HG03159 (cell line): Measurements from ENCODE around the gene ABCD2.
"Not testable (repeated sequence)": the region's sequence is repeated elsewhere in the genome, so short reads cannot be mapped to it uniquely, and the experiment has no call there.

Source experiments
- ATAC-seq: cut with Tn5 transposase; IDR thresholded peaks from one replicate; pipeline ENCODE4 v1.9.1; 2021; ENCODE audit warnings: mild to moderate bottlenecking, moderate library complexity; ENCODE audit not compliant: unreplicated experiment

ABCD2 gene

DNA sequence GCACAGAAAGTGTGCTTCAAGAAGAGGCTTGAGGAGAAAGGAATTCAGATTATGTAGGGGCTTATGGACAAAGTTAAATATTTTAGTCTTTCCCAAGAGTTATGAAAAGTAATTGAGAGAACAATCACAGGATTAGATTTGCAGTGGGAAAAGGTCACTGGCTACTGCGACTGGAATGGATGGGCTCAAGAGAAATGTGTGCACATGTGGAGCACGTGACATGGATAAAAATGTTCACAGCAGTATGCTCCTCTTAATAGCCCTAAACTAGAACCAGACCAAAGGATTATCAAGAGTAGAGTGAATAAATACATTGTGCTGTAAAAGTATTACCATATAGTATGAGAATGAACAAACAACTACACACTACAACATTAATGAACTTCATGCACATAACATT, 78.1 kb downstream of the ABCD2 start:
- no peak for ATAC-seq

DNA sequence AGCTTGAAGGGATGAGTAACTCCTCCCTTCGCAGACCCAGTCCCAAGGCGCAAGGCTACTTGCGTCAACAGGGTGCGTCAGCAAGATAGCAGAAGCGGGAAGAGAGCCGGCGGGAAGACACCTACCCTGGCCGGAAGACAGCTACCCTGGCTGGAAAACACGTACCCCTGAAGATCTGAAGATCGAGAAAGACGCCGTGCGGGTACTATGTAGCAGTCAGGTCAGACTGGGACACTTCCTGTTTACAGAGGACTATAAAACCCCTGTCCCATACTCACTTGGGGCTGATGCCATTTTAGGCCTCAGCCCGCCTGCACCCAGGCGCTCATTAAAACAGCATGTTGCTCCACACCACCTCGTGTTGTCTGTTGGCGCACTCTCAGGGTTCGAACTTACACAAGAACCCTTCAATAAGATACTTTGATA, 80.9 kb downstream of the ABCD2 start:
- ATAC-seq: no peak

DNA sequence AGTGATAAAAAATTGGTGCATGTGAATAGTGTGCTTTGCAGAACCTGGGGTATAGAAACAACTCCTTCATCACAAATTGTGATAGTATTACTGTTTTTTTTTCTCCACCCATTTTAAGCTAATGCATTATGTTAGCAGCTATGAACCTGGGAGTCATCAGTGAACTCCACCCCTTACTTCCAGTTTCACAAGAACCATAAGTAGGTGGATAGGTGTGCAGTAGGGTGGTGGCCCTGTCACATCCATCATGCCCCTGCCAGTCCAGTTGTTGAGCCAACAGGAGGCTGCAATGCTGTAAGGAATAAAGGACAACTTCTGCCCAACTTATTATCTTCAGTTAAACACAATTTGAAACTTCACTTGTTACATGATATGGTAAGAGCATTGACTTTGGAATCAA, 85.7 kb downstream of the ABCD2 start:
- ATAC-seq: no peak

DNA sequence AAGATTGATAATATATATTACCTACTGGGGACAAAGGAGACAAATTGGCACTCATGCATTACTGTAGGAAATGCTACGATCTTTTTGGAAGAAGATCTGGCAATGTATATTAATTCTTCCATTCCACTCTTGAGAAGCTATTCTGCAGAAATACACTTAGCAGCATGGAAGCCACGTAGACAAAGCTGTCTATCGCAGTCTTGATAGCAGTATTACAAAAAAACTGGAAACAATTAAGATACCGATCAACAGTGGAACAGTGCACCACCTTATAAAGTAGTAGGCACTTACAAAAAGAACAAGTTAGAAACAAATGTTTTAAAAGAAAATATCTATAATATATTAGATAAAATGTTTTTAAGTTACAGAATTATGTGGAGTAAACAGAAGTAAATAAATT, 87.2 kb downstream of the ABCD2 start:
- no peak for ATAC-seq

DNA sequence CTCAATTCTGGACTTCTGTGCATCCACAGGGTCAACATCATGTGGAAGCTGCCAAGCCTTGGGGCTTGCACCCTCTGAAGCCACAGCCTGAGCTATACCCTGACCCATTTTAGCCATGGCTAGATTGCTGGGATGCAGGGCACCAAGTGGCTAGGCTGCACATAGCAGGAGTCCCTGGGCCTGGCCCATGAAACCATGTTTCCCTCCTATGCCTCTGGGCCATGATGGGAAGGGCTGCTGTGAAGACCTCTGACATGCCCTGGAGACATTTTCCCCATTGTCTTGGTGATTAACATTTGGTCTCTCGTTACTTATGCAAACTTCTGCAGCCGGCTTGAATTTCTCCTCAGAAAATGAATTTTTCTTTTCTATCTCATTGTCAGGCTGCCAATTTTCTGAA, 92.6 kb downstream of the ABCD2 start:
- ATAC-seq: no peak

DNA sequence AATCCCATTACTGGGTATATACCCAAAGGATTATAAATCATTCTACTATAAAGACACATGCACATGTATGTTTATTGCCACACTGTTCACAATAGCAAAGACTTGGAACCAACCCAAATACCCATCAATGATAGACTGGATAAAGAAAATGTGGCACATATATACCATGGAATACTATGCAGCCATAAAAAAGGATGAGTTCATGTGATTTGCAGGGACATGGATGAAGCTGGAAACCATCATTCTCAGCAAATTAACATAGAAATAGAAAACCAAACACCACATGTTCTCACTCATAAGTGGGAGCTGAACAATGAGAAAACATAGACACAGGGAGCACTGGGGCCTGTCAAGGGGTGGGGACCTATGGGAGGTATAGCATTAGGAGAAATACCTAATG, 97.4 kb downstream of the ABCD2 start:
- ATAC-seq: not testable (repeated sequence)

DNA sequence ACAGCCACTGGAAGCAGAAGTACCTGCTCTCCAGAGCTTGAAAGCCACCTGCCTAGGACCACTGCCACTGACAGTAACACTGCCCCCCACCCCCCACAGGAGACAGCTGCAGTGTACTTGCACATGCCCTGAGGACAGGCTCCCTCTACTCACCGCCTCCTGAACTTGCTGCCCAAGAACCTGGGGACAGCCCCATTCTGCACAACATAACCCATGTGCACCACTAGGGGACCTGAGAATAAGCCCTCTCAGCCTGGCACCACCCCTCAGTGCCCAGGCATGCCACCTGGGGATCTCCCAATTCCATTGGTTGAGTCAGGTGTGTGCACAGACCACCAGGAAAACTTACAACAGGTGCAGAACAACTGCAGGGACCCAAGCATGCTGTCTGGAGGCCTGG, 109.6 kb downstream of the ABCD2 start:
- no peak for ATAC-seq

DNA sequence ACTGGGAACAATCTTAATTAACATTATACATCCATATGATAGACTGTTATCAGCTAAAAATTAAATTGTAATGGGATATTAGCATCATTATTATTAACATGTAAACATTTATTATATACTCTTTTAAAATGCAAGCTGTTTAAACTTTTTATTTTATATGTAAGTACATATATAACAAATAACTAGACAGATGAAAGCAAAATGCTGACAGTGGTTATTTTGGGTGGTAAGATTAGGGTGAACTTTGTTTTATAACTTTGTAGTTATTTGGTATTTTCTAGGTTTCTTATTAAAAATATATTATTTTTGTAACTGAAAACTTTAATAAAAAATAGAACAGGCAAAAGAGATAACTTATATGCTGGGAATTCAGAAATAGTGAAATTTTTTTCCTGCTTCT, 114.0 kb downstream of the ABCD2 start:
- no peak for ATAC-seq

DNA sequence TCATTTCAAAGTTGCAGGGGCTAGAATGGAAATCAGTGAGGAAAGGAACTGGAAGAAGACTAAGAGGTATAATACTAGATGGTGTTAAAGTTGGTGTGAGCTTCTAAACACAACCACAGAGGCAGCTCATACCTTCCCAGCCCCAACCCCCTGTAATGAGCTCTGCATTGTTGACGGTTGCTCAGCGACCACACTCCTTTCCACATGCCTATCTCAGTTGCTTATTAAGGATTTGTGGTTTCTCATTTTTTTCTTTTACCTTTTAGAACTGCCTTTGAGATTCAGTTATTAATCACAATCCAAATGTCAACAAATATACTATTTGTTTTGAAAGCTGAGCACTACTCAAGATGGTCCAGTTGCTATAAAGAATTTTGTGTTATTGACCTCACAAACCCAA, 114.6 kb downstream of the ABCD2 start:
- ATAC-seq: no peak

DNA sequence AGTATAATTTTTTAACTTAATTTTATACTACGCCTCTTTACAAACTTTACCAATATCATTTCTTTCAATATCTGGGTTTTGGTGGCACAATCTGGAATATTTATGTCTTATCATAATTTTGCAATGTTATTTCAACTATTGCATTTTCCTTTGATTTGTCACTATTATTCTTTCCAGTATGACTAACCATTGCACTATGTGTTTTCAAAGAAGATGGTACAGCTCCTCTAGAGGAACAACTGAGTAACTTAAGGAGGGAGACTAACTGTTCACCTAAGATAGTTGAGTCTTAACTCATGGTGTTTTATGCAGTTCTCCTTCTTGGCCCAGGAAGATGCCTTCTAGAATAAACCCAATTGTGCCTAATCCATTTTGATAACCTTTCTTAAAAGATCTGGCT, 116.2 kb downstream of the ABCD2 start:
- ATAC-seq: no peak

DNA sequence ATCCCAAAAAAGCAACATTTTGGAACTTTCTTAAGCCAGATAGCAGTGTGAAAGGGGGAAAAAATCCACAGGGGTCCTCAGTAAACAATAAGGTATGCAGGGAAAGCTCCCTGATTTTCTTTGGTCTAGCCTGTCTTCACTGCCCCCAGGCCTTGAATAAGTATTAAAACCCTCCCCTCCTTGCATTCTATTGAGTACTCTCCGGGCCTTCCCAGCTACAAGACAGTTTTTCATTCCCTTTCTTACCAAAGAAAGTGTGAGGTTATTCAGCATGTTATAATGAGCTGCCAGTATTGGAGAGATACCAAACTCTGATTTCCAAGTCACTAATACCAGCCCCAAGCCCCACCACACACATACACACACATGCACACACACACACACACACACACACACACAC, 116.9 kb downstream of the ABCD2 start:
- ATAC-seq: no peak
